ENCODE data around the gene SLC7A6.
"Not testable (repeated sequence)": the region's sequence is repeated elsewhere in the genome, so short reads cannot be mapped to it uniquely, and the experiment has no call there.

Gene SLC7A6

GRCh38 chr16:68283801-68284598, 19.7 kb downstream of the SLC7A6 start:
- DNase-seq (ENCODE audit: low read depth): peak; percentile 81

- no peak for DNase-seq (ENCODE audit: low read depth)
Measured at GRCh38 chr16:68284847-68285246, 20.5 kb downstream of the SLC7A6 start.

GRCh38 chr16:68285683-68286082, 21.4 kb downstream of the SLC7A6 start:
- no peak for DNase-seq (ENCODE audit: low read depth)

GRCh38 chr16:68286153-68287074, 22.1 kb downstream of the SLC7A6 start:
- DNase-seq (ENCODE audit: low read depth): no peak

GRCh38 chr16:68287276-68288251, 23.2 kb downstream of the SLC7A6 start:
- DNase-seq (ENCODE audit: low read depth): peak; percentile 94

GRCh38 chr16:68288252-68288650, 23.9 kb downstream of the SLC7A6 start:
- DNase-seq (ENCODE audit: low read depth): no peak

- not testable (repeated sequence) for DNase-seq (ENCODE audit: low read depth)
Measured at GRCh38 chr16:68288796-68289195, 24.5 kb downstream of the SLC7A6 start.

- DNase-seq (ENCODE audit: low read depth): no peak
Measured at GRCh38 chr16:68289202-68289601, 24.9 kb downstream of the SLC7A6 start.

- no peak for DNase-seq (ENCODE audit: low read depth)
Measured at GRCh38 chr16:68289621-68290329, 25.4 kb downstream of the SLC7A6 start.

GRCh38 chr16:68290450-68290849, 26.1 kb downstream of the SLC7A6 start:
- DNase-seq (ENCODE audit: low read depth): no peak

GRCh38 chr16:68291227-68291626, 26.9 kb downstream of the SLC7A6 start:
- peak; percentile 38 for DNase-seq (ENCODE audit: low read depth)

GRCh38 chr16:68292425-68292824, 28.1 kb downstream of the SLC7A6 start:
- DNase-seq (ENCODE audit: low read depth): no peak

- no peak for DNase-seq (ENCODE audit: low read depth)
Measured at GRCh38 chr16:68296291-68296690, 32.0 kb downstream of the SLC7A6 start.

GRCh38 chr16:68296693-68297092, 32.4 kb downstream of the SLC7A6 start:
- no peak for DNase-seq (ENCODE audit: low read depth)

- DNase-seq (ENCODE audit: low read depth): no peak
Measured at GRCh38 chr16:68297908-68298307, 33.6 kb downstream of the SLC7A6 start.

- DNase-seq (ENCODE audit: low read depth): no peak
Measured at GRCh38 chr16:68298312-68298711, 34.0 kb downstream of the SLC7A6 start.

GRCh38 chr16:68298907-68299561, 34.7 kb downstream of the SLC7A6 start:
- peak; percentile 81 for DNase-seq (ENCODE audit: low read depth)

- no peak for DNase-seq (ENCODE audit: low read depth)
Measured at GRCh38 chr16:68299571-68300453, 35.5 kb downstream of the SLC7A6 start.

- no peak for DNase-seq (ENCODE audit: low read depth)
Measured at GRCh38 chr16:68300734-68301459, 36.6 kb downstream of the SLC7A6 start.

All from fibroblast of gingiva (primary cell).